GM12864 (cell line): ENCODE results near the gene PAPPA2.
"Not testable (repeated sequence)": the region's sequence is repeated elsewhere in the genome, so short reads cannot be mapped to it uniquely, and the experiment has no call there.

ENCODE experiments used
- DNase-seq: peaks from one replicate; pipeline ENCODE4 v3.0.0-alpha.2; 2011; ENCODE audit warnings: low read depth
- H3K4me3 ChIP-seq: 2 replicates; pipeline ENCODE4 v1.5.1; 2011; ENCODE audit warnings: mild to moderate bottlenecking, low read depth, low read length, control low read depth
- CTCF ChIP-seq: IDR thresholded peaks from 2 replicates; pipeline ENCODE4 v1.5.1; 2011; ENCODE audit warnings: low read depth, mild to moderate bottlenecking, moderate library complexity, low read length, control low read depth, inconsistent platforms; ENCODE audit errors: missing control alignments

Gene PAPPA2, protein sequence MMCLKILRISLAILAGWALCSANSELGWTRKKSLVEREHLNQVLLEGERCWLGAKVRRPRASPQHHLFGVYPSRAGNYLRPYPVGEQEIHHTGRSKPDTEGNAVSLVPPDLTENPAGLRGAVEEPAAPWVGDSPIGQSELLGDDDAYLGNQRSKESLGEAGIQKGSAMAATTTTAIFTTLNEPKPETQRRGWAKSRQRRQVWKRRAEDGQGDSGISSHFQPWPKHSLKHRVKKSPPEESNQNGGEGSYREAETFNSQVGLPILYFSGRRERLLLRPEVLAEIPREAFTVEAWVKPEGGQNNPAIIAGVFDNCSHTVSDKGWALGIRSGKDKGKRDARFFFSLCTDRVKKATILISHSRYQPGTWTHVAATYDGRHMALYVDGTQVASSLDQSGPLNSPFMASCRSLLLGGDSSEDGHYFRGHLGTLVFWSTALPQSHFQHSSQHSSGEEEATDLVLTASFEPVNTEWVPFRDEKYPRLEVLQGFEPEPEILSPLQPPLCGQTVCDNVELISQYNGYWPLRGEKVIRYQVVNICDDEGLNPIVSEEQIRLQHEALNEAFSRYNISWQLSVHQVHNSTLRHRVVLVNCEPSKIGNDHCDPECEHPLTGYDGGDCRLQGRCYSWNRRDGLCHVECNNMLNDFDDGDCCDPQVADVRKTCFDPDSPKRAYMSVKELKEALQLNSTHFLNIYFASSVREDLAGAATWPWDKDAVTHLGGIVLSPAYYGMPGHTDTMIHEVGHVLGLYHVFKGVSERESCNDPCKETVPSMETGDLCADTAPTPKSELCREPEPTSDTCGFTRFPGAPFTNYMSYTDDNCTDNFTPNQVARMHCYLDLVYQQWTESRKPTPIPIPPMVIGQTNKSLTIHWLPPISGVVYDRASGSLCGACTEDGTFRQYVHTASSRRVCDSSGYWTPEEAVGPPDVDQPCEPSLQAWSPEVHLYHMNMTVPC (N-terminal part only)

DNA sequence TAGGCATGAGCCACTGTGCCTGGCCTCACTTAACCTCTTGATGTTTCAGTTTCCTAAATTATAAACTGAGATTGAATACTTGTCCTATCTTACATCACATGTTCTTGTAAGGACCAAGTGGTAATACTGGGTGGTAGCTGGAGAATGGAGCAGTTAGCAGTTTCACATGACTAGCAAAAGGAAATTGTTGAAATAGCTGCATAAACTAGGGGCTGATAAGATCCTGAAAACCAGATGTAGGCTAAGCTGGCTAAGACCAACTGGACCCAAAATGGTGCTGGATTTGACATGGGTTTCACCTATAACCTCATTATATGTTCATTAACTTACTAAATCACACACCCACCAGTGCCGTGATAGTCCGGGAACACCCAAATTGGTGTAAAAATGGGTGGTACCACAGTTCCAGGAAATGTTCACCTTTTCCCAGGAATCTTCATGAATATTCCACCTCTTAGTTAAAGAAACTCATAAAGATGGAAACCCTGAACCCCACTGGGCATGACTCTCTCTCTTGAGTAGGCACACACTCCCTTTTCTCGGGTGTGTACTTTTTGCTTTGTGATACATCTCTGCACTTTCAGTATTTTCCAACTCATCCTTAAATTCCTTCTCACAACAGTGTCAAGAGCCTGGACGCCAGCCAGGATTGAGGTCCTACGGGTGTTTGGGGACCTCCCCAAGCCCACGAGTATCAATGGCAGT, at the start of gene PAPPA2:
Gene PAPPA2 (plus strand): TSS at position 502 of the 705 bp plus-strand sequence. CDS start 93,148 bp downstream, outside the sequence.
- no peak within 1 kb of the TSS for H3K4me3 ChIP-seq
- no peak for TF ChIP-seq CTCF
- DNase-seq = no peak

GRCh38 chr1:176416777-176417176, 46.2 kb upstream of the PAPPA2 start:
- no peak overlapping the region for H3K4me3 ChIP-seq
- DNase-seq = no peak
- TF ChIP-seq CTCF = no peak

DNA sequence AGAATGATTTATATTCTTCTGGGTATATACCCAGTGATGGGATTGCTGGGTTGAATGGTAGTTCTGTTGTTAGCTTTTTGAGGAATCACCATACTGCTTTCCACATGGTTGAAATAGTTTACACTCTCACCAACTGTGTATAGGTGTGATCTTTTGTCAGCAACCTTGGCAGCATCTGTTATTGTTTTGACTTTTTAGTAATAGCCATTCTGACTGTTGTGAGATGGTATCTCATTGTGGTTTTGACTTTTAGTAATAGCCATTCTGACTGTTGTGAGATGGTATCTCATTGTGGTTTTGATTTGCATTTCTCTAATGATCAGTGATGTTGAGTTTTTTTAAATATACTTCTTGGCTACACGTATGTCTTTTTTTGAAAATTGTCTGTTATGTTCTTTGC, 43.4 kb upstream of the PAPPA2 start:
- not testable (repeated sequence) for DNase-seq, H3K4me3 ChIP-seq

- DNase-seq = no peak
- TF ChIP-seq CTCF = no peak
- H3K4me3 ChIP-seq = no peak overlapping the region
These were observed 28.7 kb upstream of the PAPPA2 start for GRCh38 chr1:176434234-176434633.

GRCh38 chr1:176436251-176436650, 26.7 kb upstream of the PAPPA2 start:
- no peak overlapping the region for H3K4me3 ChIP-seq
- TF ChIP-seq CTCF = no peak
- no peak for DNase-seq

- no peak for TF ChIP-seq CTCF
- no peak for DNase-seq
- no peak overlapping the region for H3K4me3 ChIP-seq
These were observed 22.8 kb upstream of the PAPPA2 start for GRCh38 chr1:176440176-176440575.

GRCh38 chr1:176444286-176444685, 18.7 kb upstream of the PAPPA2 start:
- DNase-seq = no peak
- TF ChIP-seq CTCF = no peak
- no peak overlapping the region for H3K4me3 ChIP-seq
